HG03045 (cell line): ENCODE results near the gene KRT6B.
"Not testable (repeated sequence)": the region's sequence is repeated elsewhere in the genome, so short reads cannot be mapped to it uniquely, and the experiment has no call there.

Source experiments
- ATAC-seq: cut with Tn5 transposase; IDR thresholded peaks from one replicate; pipeline ENCODE4 v1.9.1; 2021; ENCODE audit warnings: mild to moderate bottlenecking, moderate library complexity; ENCODE audit not compliant: unreplicated experiment

The KRT6B gene

GRCh38 chr12:52415870-52416750 is 35.8 kb downstream of the KRT6B start:
- no peak for ATAC-seq

GRCh38 chr12:52414936-52415335 is 37.0 kb downstream of the KRT6B start:
- no peak for ATAC-seq

DNA sequence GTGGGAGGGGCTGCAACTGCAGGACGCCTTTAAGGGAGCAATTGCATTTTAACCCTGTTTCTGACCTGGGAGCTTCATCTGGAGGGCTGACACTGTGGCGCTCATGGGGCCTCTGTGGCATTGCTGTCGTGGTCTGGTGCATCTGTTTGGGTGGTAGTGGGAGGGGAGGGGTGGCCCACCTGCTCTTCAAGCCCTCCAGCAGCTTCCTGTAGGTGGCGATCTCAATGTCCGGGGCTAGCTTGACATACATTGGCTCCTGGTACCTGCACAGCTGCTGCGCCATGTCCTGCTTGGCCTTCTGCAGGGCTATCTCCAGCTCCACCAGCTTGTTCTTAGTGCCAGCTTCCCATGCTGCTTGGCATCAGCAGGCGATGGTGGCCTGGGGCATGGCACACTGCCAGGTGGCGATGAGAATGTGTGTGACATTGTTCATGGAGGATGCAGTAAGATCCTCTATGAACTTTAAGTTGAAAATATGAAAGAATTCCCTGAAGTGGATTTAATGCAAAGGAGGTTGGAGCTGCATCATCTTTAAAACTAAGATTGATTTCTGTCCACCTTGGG is 38.1 kb downstream of the KRT6B start:
- ATAC-seq: no peak

DNA sequence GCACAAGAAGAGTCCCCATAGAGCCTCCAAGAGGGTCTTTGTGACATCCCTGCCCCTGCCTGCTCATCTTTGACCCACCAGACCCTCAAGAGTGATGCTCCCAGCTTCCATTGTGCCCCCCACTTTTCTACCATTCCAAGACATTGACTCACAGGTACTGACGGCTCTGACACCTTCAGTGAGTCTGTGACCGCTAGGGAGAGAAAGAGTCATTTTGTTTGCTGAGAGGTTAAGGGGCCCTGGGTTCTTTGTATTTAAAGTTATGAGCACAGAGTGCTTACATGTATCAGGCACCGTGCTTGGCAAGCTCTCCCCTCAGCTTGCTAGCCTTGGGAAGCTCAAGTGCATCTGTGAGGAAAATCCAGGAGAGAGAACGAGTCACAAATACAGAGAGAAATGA is 38.7 kb downstream of the KRT6B start:
- no peak for ATAC-seq

- no peak for ATAC-seq
These were observed 40.1 kb downstream of the KRT6B start for GRCh38 chr12:52411815-52412214.

- not testable (repeated sequence) for ATAC-seq
These were observed 41.2 kb downstream of the KRT6B start for GRCh38 chr12:52410589-52411248.

- ATAC-seq: no peak
These were observed 44.0 kb downstream of the KRT6B start for GRCh38 chr12:52407918-52408317.

GRCh38 chr12:52405922-52406385 is 46.0 kb downstream of the KRT6B start, which contains the start of gene KRT82:
KRT82 (minus strand) TSS chr12:52406335; CDS start chr12:52406277, 58 bp downstream.
- ATAC-seq: no peak

- ATAC-seq: no peak
These were observed 47.0 kb downstream of the KRT6B start for GRCh38 chr12:52404951-52405350.

DNA sequence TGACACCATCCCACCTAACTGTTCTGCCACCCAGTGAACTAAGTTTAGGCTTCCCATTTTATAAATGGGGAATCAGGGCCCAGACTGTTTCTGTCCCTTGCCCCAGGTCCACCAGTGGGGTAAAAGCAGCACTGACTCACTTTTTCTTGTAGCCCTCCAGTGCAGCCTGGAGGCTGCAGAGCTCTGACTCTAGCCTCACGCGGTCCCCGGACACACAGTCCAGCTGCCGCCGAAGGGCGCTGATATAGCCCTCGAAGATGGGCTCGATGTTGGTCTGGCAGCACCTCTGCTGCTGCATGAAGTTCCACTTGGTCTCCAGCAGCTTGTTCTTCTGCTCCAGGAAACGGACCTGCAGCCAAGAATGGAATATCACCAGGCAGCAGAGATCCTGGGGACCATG is 48.4 kb downstream of the KRT6B start:
- no peak for ATAC-seq

GRCh38 chr12:52402873-52403540 is 48.9 kb downstream of the KRT6B start:
- no peak for ATAC-seq

- ATAC-seq: no peak
These were observed 49.6 kb downstream of the KRT6B start for GRCh38 chr12:52402377-52402776.

DNA sequence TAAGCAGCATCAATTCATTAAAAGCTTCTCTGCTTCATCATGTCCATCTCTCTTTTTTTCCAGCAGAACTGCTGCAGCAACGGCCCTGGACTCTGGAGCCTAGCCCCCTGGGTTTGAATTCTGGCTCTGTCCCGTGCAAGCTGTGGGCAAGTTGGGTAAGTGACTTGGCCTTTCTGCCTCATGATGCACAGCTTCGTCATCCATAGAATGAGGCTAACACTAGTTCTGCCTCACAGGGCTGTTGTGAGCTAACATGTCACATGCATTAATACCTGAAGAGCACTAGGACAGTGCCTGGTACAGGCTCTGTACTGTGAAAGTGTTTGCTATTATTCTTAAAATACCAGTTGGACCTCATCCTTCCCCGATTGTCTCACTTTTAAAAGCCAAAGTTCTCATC is 50.0 kb downstream of the KRT6B start:
- no peak for ATAC-seq

DNA sequence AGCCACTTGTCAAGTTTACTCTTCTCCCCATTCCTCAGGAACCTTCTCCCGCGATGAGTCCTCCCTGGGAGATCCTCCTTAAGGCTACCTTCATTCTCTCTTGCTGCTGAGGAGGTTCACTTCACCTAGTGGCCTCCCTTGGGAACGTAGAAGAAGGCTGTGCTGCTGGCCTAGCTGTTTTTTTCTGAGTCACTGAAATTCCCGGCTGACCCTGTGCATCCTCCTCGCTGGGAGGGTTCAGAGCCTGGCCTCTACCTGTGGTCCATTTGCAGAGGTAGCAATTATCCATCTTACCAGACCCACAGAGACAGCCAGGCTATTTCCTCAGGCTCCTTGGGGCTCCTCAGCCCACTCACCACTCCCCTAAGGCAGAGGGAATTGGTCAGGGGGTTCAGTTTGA is 50.4 kb downstream of the KRT6B start:
- no peak for ATAC-seq

- ATAC-seq: no peak
These were observed 51.0 kb downstream of the KRT6B start for GRCh38 chr12:52400906-52401305.

DNA sequence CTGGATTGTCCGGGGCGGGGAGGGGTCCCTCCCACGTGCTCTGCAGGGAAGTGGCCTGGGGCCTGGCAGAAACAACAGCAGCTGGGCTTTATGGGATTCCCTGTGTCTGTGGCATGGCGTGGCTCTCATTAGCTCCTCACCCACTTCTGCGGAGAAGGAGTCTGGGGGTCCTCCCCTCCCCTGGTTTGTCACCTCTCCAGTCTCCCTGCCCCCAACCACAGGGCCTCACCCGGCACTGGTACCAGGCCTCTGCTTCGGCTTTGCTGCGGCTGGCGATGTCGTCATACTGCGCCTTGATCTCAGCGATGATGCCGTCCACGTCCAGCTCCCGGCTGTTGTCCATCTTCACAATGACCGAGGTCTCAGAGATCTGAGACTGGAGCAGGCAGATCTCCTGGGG is 52.2 kb downstream of the KRT6B start:
- no peak for ATAC-seq

DNA sequence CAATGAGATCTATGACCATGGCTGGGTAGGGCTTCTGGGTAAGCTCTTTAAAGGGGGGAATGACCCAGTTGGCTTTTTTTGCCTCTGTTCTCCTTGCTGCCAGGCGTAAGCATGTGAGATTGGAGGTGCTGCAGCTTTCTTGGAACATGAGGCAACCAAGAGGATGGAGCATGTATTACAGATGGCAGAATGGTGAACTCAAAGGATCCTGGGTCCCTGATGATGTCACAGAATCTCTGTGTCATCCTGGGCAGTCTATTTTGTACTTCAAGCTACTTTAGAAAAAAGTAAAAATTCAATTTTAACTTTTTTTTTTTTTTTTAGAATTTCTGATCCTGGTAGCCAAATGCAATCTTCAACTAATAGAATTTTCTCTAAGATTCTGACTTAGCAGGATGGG is 53.8 kb downstream of the KRT6B start:
- no peak for ATAC-seq

GRCh38 chr12:52396656-52397055 is 55.3 kb downstream of the KRT6B start:
- ATAC-seq: no peak
